A549 (cell line): Measurements from ENCODE around the gene HEXIM1. TPM values are rescaled to one million over a fixed set of nuclear protein-coding genes. Genes with fewer than 3 reads are reported as not detected.

Experiments
- ATAC-seq, 2 experiments: fragments of 200-7000 bp in 1 of 2; fragments of >200 bp in 1 of 2; cut with Nextera tagmentation in 1 of 2; cut with Tn5 transposase in 1 of 2; 3 replicates each; pipeline versions ENCODE4 v1.8.0 to v1.9.1; 2018 to 2020; ENCODE audit warnings: mild to moderate bottlenecking in 1 of 2, moderate library complexity in 1 of 2
- CTCF ChIA-PET: fragments of 300-600 bp; sonication (Branson Sonifier 250); formaldehyde crosslinking; extraction: SDS; loops from one replicate; lab custom pipeline; 2021; ENCODE audit warnings: antibody characterized with exemption, inconsistent platforms; lab: Yijun Ruan, JAX
- POLR2A ChIA-PET: fragments of 350-600 bp; formaldehyde crosslinking; extraction: SDS; loops from one replicate; lab custom pipeline; 2021; ENCODE audit warnings: antibody characterized with exemption, inconsistent platforms; lab: Yijun Ruan, JAX
- DNase-seq, 2 experiments: peaks; one replicate each; pipeline versions ENCODE4 v3.0.0 to v3.0.0-alpha.2; 2011 to 2016; ENCODE audit warnings: low read depth in 1 of 2, low spot score in 1 of 2
- FAIRE-seq: peaks from 2 replicates; lab custom pipeline; 2011; peaks lifted over from hg19 to GRCh38; lab: Jason Lieb, UNC
- H3K27ac ChIP-seq, 2 experiments: fragments of >200 bp; sonication (Bioruptor Twin); formaldehyde crosslinking; 3 replicates each; pipeline ENCODE4 v1.5.1; 2016 to 2017
- H3K4me1 ChIP-seq: fragments of >200 bp; sonication (Bioruptor Twin); formaldehyde crosslinking; 3 replicates; pipeline ENCODE4 v1.6.1; 2016
- H3K4me2 ChIP-seq: fragments of >200 bp; sonication (Bioruptor Twin); formaldehyde crosslinking; 3 replicates; pipeline ENCODE4 v1.6.1; 2016
- H3K4me3 ChIP-seq: fragments of >200 bp; sonication (Bioruptor Twin); formaldehyde crosslinking; 3 replicates; pipeline ENCODE4 v1.5.1; 2016
- H3K9me3 ChIP-seq: fragments of >200 bp; sonication (Bioruptor Twin); formaldehyde crosslinking; 3 replicates; pipeline ENCODE4 v1.6.1; 2016
- BHLHE40 ChIP-seq: IDR thresholded peaks from 2 replicates; pipeline ENCODE4 v1.6.1; 2012; ENCODE audit warnings: low read depth, low read length, inconsistent platforms
- CBX8 ChIP-seq: fragments of 200-600 bp; sonication (generic); IDR thresholded peaks from 2 replicates; pipeline ENCODE4 v1.6.1; 2016
- CEBPB ChIP-seq, 2 experiments: fragments of >200 bp in 1 of 2; sonication (Bioruptor Twin) in 1 of 2; formaldehyde crosslinking in 1 of 2; IDR thresholded peaks; 2 replicates each; pipeline ENCODE4 v1.6.1; 2012 to 2016
- CHD2 ChIP-seq: fragments of 150-350 bp; IDR thresholded peaks from 2 replicates; pipeline ENCODE4 v1.6.1; 2014; ENCODE audit warnings: low read length; ENCODE audit not compliant: partially characterized antibody
- EHF ChIP-seq: fragments of 250-450 bp; sonication (Bioruptor Pico); IDR thresholded peaks from 2 replicates; pipeline ENCODE4 v1.5.0; 2020; ENCODE audit warnings: mild to moderate bottlenecking
- EHMT2 ChIP-seq: fragments of 200-600 bp; sonication (generic); IDR thresholded peaks from 2 replicates; pipeline ENCODE4 v1.6.1; 2016; ENCODE audit warnings: antibody characterized with exemption, low read depth, mild to moderate bottlenecking, moderate library complexity
- ELK1 ChIP-seq: fragments of 150-350 bp; IDR thresholded peaks from 2 replicates; pipeline ENCODE4 v1.6.1; 2014; ENCODE audit warnings: low read depth, mild to moderate bottlenecking, low read length
- HDAC2 ChIP-seq: fragments of 200-600 bp; sonication (generic); IDR thresholded peaks from 2 replicates; pipeline ENCODE4 v1.6.1; 2016
- HMGXB4 ChIP-seq: fragments of 250-450 bp; sonication (Bioruptor Pico); IDR thresholded peaks from 2 replicates; pipeline ENCODE4 v1.5.0; 2021; ENCODE audit warnings: mild to moderate bottlenecking, moderate library complexity, borderline replicate concordance
- HOXB13 ChIP-seq: fragments of 250-450 bp; sonication (Bioruptor Pico); IDR thresholded peaks from 2 replicates; pipeline ENCODE4 v1.5.0; 2020; ENCODE audit warnings: low read depth, mild to moderate bottlenecking, moderate library complexity
- HOXB5 ChIP-seq: fragments of 250-450 bp; sonication (Bioruptor Pico); IDR thresholded peaks from 2 replicates; pipeline ENCODE4 v1.5.0; 2020; ENCODE audit warnings: mild to moderate bottlenecking, moderate library complexity
- KDM1A ChIP-seq: fragments of 200-600 bp; sonication (generic); IDR thresholded peaks from 2 replicates; pipeline ENCODE4 v1.6.1; 2016; ENCODE audit warnings: low read depth, mild to moderate bottlenecking
- MAFK ChIP-seq: fragments of 450-650 bp; IDR thresholded peaks from 2 replicates; pipeline ENCODE4 v1.6.1; 2014; ENCODE audit not compliant: partially characterized antibody
- NR3C1 ChIP-seq: fragments of >200 bp; sonication (Bioruptor Twin); formaldehyde crosslinking; IDR thresholded peaks from 3 replicates; pipeline ENCODE4 v1.6.1; 2017
- PBX3 ChIP-seq: IDR thresholded peaks from 2 replicates; pipeline ENCODE4 v1.6.1; 2012
- POLR2A ChIP-seq: IDR thresholded peaks from 2 replicates; pipeline ENCODE4 v1.6.1; 2012; ENCODE audit warnings: mild to moderate bottlenecking, low read length
- RAD21 ChIP-seq, 2 experiments: fragments of >200 bp in 1 of 2; sonication (Bioruptor Twin) in 1 of 2; formaldehyde crosslinking in 1 of 2; IDR thresholded peaks in 1 of 2; conservative IDR thresholded peaks in 1 of 2; 2 replicates in 1 of 2; 3 replicates in 1 of 2; pipeline ENCODE4 v1.6.1; 2012 to 2018; ENCODE audit warnings: inconsistent platforms in 1 of 2
- RARB ChIP-seq: fragments of 250-450 bp; sonication (Bioruptor Pico); IDR thresholded peaks from 2 replicates; pipeline ENCODE4 v1.8.0; 2021; ENCODE audit warnings: mild to moderate bottlenecking, moderate library complexity
- RCOR1 ChIP-seq: fragments of 150-350 bp; IDR thresholded peaks from 2 replicates; pipeline ENCODE4 v1.6.1; 2014; ENCODE audit warnings: antibody characterized with exemption, low read length, low read depth
- SMC3 ChIP-seq: fragments of >200 bp; sonication (Bioruptor Twin); formaldehyde crosslinking; IDR thresholded peaks from 3 replicates; pipeline ENCODE4 v1.6.1; 2018; ENCODE audit warnings: inconsistent platforms
- TP53 ChIP-seq: fragments of 250-450 bp; sonication (Bioruptor Pico); IDR thresholded peaks from 2 replicates; pipeline ENCODE4 v1.5.0; 2021; ENCODE audit warnings: mild to moderate bottlenecking, moderate library complexity
- WGBS: methylation state at CpG from one replicate; pipeline ENCODE4 v1.1.6; 2017; ENCODE audit errors: missing lambda C conversion rate; 5-methylcytosine and 5-hydroxymethylcytosine counted together
- polyA plus RNA-seq, 4 experiments: library from polyadenylated mRNA; depleted of rRNA in 3 of 4; stranded (reverse); fragments of >200 nt; fragmentation: RNase III in 1 of 4; extraction: RNeasy Plus Mini Kit Qiagen cat#74134 plus additional on column Dnase treatment in 1 of 4; gene quantifications; 2 replicates in 3 of 4; 3 replicates in 1 of 4; pipeline ENCODE4 v1.2.3, GENCODE V29; 2011 to 2017

The HEXIM1 gene
- polyA plus RNA-seq, 2 of the 4 experiments (the other 2 are of a cell fraction), result 54.0 to 143 TPM

GRCh38 chr17:45189009-45189408 lies 40.7 kb downstream of the HEXIM1 start (continued):
- no peak for TF ChIP-seq EHMT2
- TF ChIP-seq BHLHE40, result no peak
- no peak for TF ChIP-seq TP53 (CRISPR knock-in tag)
- no peak for TF ChIP-seq NR3C1
- TF ChIP-seq CHD2, result no peak
- no peak for TF ChIP-seq MAFK

GRCh38 chr17:45190503-45191255 lies 42.4 kb downstream of the HEXIM1 start:
- CTCF ChIA-PET, result interaction anchor here (0.9 to 52.3 kb wide), 9 partner anchors 13 to 271 kb away, joined by 3 to 2147 read pairs (median 4); partner anchors contain the start of genes ACBD4, HEXIM1 and HEXIM2
- no peaks in the 10 kb centered on the region for H3K9me3 ChIP-seq
- 67% methylated on average over 11 of the region's 11 CpGs for WGBS
- peak; percentile 94 for FAIRE-seq
- TF ChIP-seq ELK1 (no peak), EHMT2 (no peak), CEBPB (IDR thresholded peaks at IDR 0.05) (no peak), EHF (CRISPR knock-in tag) (no peak), CHD2 (no peak), HMGXB4 (CRISPR knock-in tag) (no peak), RCOR1 (no peak), TP53 (CRISPR knock-in tag) (no peak), SMC3 (no peak), RAD21 (conservative IDR thresholded peaks at IDR 0.05 in 1 of 2, IDR thresholded peaks at IDR 0.05 in 1 of 2) (no peak), PBX3 (no peak), RARB (CRISPR knock-in tag) (no peak), CBX8 (no peak)
- H3K4me2 ChIP-seq, result peak overlapping the region; percentile 25
- H3K4me1 ChIP-seq, result peaks cover 48% of the 10 kb centered on the region
- peak overlapping the region; percentile 58 to 86 for H3K27ac ChIP-seq
- POLR2A ChIA-PET, result interaction anchor here (1.4 to 3.5 kb wide), 3 partner anchors 18 to 42 kb away, joined by 8 to 35 read pairs (median 12); partner anchors contain the start of genes HEXIM1 and HEXIM2
- H3K4me3 ChIP-seq, result no peak overlapping the region
- DNase-seq, result no peak
- ATAC-seq, result peak in 1 of 2 experiments; percentile 52; a peak in 1 of 6 replicates

GRCh38 chr17:45195424-45195823 lies 47.1 kb downstream of the HEXIM1 start:
- Histone ChIP-seq H3K4me2 (no peak overlapping the region), H3K27ac (peak overlapping the region; percentile 86; a peak in 3 of 6 replicates), H3K9me3 (no peaks in the 10 kb centered on the region), H3K4me1 (peaks cover 64% of the 10 kb centered on the region), H3K4me3 (no peak overlapping the region)
- POLR2A ChIA-PET, result interaction anchor here (0.7 to 10.7 kb wide), 4 partner anchors 19 to 45 kb away, joined by 4 to 352 read pairs (median 8); partner anchors contain the start of genes HEXIM1 and HEXIM2
- CTCF ChIA-PET, result interaction anchor here (20.4 to 52.3 kb wide), 2 partner anchors 31 to 61 kb away, joined by 639 to 2147 read pairs; partner anchors contain the start of genes ACBD4, HEXIM1, HEXIM2 and PLCD3
- DNase-seq, result no peak
- no peak for FAIRE-seq
- no peak for ATAC-seq
- TF ChIP-seq CHD2, result no peak
- TF ChIP-seq CEBPB (IDR thresholded peaks at IDR 0.05), result no peak
- no peak for TF ChIP-seq RCOR1
- no peak for TF ChIP-seq HOXB13 (CRISPR knock-in tag)
- no peak for TF ChIP-seq POLR2A
- no peak for TF ChIP-seq RARB (CRISPR knock-in tag)
- no peak for TF ChIP-seq EHF (CRISPR knock-in tag)
- 0 out of 2 replicates have a peak, but pooled peaks have one; percentile 64 for TF ChIP-seq HDAC2
- TF ChIP-seq HOXB5, result no peak
- peak; percentile 76; the same call in 1 of the 2 replicates for TF ChIP-seq KDM1A
